Islet precursor cell (in vitro differentiated cells): Measurements from ENCODE around the gene ST3GAL5.

Source experiments
- DNase-seq: peaks from one replicate; pipeline ENCODE4 v3.0.0-alpha.2; 2018

Gene ST3GAL5

DNA sequence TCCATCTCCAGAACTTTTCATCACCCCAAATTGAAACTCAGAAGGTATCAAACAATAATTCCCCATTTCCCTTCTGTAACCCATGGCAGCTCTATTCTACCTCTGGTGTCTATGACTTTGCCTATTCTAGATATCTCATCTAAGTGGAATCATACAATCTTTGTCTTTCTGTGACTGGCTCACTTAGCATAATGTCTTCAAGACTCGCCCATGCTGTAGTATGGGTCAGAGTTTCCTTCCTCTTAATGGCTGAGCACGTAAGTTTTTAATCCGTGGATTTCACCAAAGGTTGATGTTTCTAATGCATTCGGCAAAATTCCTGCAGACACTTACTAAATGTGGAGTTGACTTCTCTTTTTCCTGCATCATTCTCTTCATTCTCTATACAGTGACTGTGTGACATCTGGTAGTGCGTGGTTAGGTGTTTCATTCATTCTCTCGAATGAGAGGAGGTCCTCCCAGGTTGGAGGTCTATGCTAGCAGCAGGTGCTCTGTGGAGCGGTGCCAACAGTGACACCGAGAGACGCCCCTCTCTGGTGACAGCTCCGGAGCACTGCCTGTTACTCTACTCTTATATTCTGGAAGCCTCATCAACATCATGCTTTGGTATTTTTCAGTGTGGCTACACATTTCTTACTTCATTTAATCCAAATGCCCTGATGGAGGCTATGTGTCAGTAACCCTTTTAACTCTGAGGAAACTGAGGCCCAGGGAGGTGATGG, 84.9 kb downstream of the ST3GAL5 start:
- no peak for DNase-seq

DNA sequence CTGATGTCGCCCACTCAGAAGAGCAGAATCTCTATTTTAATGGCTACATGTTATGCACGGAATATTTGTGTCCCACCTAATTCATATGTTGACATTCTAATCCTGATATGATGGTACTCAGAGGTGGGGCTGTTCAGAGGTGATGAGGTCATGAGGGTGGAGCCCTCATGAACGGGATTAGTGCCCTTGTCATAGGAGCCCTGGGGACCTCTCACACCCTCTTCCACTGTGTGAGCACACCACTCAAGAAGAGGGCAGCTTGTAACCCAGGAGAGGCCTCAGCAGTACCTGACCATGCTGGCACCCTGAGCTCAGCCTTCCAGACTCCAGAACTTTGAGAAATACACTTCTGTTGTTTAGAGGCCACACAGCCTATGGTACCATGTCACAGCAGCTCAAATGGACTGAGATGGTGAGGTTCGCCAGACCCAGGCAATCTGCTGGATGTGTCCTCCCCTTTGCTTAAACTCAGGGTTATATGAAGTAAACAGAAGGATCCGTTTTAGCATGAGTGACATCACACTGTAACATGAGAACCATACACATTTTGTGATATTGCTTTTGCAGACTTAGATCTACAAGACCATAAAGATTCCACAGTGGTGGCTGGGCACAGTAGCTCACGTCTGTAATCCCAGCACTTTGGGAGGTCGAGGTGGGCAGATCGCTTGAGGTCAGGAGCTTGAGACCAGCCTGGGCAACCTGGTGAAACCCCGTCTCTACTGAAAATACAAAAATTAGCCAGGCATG, 86.3 kb downstream of the ST3GAL5 start:
- DNase-seq, result peak; percentile 22

DNA sequence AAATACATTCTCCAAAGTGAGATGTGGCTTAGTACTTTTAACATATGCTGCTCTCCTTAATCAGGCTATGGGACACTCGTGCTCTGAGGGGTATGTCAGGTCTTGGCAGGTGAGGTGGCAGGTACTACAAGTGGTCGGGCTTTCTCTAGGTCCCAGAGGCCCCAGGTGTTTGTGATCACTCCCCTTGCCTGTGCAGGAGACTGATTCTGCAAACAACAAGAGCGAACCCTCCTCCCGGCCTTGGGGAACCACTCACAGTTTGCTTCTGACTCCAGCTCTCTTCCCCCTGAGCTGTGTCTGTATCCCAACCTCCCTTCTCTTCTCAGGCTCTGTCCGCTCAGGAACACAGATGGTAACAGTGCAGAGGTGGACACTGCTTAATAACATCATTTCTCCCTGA, 86.9 kb downstream of the ST3GAL5 start:
- peak; percentile 38 for DNase-seq

DNA sequence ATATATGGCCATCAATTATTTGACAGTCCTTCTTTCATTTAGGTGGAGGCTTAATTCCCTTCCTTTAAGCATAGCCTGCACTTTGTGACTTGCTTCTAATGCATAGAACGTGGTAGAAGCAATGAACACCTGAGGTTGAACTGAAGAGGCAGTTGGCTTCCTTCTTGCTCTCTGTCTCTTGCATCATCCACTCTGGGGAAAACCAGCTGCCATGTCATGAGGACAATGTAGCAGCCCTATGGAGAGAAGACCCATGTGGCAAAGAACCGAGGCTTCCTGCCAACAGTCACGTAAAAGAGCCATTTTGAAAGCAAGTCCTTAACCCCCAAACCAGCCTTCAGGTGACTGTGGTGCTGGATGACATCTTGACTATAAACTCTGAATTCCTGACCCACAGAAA, 88.2 kb downstream of the ST3GAL5 start:
- DNase-seq, result no peak

DNA sequence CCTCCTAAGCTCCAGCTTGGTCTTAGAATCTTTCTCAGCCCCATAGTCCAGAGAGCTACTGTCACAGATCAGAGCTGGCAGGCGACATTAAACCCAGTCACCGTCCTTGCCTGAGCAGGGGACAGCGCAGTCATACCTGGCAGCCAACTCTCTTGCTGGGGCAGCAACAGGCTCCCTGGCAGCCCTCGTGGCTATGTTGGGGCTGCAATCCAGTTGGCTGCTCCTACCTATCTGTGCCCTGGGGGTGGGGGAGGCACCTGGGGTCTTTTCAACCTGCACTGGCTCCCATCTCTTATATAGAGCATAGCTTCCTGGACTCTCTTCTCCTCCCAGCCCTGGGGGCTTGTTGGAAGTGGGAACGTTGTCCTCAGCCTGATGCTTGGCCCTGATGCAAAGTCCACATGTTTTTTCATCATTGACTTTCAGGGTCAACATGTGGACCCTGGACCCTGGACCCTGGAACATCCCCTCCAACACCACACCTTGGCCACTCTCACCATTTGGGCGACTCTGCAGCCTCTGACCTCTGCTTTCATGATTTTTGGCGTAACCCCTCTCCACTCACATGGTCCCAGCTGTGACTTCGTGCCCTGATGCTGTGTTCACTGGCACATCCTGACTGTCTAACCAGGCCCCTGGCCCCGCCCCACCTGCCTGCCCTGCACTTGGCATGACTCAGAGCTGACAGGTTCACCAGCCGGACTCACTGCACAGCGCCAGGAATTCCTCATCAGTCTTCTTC, 89.4 kb downstream of the ST3GAL5 start:
- DNase-seq, result peak; percentile 56

DNA sequence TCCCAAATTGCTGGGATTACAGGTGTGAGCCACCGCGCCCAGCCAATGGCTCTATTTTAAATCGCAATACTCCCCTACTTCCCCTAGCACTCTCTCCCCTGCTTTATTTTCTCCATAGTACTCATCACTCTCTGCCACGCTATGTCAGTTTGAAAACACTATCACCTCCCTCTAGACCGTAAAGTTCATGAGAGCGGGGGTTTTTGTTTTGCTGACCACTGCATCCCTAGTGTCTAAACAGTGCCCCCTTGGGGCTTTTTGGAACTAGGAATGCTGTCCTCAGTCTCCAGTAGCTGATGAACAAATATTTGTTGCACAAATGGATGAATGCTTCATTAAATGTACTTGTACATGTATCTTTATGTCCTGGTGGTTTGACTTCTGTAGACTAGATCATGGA, 90.9 kb downstream of the ST3GAL5 start:
- DNase-seq, result peak; percentile 66

DNA sequence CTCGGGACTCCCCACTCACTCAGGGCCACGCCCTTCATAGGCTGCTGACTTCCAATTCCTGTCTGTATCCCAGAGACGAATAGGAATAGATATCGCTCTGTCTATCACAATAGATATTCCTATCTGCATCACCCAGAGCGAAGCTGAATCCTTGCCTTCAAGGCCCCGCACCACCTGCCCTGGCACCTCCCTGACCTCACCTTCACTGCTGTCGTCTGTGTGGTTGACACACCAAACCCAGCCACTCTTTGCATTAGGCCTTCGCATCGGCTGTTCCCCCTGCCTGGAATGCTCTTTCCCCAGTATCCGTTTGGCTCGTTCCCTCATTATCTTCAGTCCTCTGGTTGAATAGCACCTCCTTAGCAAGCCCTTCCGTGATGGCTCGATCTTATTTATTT, 91.5 kb downstream of the ST3GAL5 start:
- no peak for DNase-seq

DNA sequence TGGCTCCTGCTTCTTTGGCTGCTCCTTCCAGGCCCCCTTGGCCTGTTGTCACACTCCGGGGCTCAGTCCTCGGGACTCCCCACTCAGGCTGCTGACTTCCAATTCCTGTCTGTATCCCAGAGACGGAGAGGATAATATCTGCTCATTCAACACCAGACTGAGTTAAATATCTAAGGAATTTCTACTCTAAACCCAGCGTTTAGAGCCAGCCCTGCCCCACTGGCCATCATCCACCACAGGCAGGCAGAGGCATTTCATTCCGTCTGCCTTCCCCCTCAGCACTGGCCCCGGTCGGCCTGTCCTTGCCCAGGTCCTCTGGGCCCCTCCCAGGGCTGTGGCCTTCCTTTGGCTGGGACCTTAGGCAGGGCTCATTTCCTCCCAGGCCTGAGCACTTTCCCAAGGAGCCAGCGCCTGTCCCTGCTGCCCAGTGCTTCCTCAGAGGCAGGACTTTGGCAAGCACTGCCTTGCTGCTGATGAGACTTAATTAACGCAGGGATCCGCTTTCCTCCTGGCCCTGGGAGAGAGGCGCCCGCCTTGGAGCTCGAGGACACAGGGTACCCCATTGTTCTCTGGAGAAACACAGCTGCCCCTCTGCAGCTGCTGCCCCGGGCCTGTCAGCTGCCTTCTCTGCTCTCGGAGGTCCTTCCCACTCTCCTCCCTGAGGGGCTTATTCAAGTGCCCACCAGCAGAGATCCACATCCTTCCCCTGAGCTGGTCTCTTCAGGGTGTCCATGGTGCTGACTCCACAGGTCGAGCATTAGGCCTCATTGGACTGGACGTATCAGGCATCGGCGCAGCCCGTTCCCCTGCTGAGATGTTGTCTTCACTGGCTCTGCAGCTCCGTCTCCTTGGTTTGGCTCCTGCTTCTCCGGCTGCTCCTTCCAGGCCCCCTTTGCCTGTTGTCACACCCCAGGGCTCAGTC, 92.2 kb downstream of the ST3GAL5 start:
- peak; percentile 63 for DNase-seq

DNA sequence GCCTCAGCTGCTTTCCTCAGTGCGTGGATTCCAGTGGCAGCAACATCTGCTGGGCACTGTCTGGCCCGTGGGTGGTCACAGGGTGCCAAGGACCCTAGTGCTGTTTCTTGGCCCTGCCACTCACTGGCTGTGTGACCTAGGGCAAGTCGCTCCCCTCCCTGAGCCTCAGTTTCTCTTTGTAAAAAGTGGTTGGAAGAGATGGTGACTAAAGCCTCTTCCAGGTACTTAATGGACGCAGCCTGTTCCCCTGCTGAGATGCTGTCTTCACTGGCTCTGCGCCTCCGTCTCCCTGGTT, 92.8 kb downstream of the ST3GAL5 start:
- DNase-seq, result no peak

DNA sequence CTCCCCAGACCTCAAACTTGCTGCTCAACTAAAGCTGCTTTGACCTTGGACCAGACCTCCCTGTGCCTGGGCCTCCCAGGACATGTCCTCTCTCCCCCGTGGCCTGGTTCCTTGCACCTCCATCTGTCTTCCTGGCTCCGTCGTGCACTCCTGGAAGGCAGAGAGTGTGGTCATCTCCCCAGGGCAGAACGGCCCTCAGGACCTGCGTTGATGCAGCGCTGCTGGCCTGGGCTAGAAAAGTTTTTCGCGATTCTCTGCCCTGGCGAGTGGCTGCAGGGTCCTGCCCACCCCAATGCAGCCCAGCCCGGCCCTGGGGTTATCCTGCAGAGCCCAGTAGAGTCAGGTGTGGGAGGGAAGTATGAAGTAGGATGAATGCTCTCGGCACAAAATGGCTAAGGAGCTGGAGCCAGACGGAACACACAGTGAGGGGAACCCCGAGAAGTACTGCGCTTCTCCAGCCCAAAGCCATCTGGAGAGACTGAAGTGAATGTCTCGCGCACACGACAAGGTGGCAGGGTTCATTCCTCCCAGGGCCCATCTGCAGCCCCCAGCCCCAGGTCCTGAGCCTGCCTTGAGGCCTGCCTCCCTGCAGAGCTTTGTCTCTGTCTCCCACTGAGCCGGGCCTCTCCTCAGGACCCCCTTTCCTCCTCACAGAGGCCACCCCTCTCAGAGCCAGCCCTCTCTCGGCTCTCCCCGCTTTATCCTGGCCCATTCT, 93.3 kb downstream of the ST3GAL5 start:
- no peak for DNase-seq

DNA sequence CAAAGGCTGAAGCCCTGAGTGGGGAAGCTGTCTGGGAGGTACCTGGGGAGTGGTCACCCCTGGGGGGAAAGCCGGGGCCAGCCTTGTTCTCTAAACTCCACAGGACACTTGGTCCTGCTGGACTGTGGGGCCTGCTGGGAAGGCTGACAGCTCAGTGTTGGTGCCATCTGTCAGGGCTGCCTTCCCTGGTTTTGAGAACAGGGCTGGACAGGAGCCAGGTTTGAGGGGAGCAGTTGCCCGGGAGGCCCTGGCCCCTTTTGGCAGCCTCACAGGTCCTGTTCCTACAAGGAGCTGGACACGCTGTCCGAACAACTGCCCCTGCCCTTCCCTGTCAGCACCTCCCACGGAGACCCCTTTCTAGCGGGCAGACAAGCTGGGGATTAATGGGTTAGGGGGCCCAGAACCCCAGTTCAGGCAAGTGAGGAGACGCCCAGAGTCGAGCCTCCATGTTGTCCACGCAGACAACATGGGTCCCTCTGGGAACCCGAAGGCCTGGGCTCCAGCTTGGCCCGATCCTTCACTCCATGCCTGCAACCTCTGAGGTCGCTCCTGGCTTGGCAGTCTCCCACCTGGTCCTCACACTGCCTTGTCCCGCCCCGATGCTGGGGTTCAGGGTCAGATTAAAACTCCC, 94.2 kb downstream of the ST3GAL5 start:
- no peak for DNase-seq

DNA sequence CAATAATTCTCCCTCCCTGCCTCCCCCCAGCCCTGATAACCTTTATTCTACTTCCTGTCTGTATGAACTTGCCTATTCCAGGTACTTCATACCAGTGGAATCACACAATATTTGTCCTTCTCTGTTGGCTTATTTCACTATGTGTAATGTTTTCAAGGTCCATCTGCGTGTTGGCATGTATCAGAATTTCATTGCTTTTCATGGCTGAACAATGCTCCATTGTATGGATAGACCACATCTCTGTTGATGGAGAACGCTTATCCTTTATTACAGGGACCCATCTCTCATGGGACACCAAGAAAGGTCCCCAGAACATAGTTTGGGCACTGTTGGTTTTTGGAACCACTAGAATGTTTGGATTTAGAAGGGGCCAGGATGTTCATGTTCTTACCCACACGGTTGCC, 94.8 kb downstream of the ST3GAL5 start:
- DNase-seq, result no peak

DNA sequence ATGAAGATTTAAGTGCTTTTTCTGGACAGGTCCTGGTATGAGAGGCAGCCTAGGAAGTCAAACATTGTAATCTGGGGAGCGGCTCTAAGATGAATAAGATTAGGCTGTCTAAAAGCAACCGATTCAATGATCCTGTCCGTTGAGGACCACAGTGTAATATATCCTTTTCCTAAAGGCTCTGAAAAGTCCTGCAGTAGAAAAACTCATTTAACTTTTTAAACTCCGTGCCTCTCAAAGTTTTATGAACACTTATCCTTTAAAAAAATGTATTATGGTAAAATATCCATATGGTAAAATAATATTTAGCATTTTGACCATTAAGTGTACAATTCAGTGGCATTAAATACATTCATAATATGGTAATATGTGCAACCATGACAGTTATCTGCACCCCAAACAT, 95.2 kb downstream of the ST3GAL5 start:
- no peak for DNase-seq

DNA sequence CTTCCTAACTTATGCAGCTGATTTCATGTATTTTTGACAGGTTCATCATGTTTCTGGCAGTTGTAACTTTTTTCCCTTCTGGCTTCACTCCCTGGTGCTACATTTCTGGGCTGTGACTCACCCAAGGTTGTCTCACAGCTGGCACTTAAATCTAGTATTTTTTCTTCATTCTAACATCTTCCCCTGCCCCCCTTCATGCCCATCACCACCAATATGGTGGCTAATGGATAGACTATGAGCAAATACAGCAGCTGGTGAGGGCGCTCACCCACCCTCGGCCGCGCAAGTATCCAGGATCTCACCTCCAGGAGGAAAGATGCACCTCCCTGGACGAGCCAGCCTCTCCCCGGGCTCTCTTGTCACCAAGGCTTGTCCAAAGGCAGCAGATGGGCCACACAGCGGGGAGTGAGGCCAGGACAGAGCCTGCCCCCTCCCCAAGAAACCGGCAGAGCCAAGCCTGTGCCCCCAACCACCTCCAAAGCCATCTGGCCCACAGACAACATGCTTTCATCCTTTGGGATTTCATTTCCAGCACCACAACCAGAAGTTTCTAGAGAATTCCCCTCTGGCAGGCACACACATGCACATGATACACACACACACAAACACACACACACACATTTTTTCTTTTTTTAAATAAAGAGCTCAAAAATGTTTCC, 95.9 kb downstream of the ST3GAL5 start:
- no peak for DNase-seq

DNA sequence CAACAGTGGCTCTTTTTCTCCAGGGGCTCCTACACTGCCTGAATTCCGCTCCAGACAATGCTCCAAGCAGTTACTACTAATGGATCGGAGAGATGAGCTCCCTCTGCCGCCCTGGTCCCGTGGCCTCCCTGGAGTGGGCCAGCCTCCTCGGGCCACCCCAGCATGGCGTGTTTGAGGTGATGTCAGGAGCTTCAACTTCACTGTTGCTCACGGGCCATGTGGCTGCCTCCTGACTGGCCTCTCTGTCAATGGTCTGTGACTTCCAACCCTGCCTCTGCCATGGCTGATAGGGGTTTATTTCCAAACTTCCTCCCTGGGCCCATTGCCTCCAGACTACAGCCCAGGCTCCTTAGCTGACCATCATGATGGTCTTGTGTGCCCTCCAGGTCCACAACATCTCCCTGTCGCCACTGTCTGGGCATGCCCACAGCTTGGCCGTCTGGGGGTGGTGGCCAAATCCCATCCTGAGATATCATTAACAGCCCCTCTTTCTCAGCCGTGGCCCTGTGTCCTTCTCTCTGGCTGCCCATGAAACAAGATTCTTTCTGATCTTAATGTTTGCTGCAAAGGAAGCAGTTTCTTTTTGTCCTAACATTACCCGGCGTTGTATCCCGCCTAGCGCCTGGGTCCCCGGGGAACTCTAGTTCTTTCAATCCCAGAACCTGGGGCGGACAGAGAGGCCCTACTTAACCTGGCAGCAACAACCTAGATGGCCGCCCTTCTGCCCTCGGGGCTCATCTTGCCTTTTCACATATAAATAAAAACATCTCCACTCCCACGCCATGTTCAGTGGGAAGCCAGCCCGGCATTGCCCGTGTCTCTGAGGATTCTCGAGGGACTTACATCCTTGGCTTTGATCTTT, 96.9 kb downstream of the ST3GAL5 start:
- DNase-seq, result no peak

DNA sequence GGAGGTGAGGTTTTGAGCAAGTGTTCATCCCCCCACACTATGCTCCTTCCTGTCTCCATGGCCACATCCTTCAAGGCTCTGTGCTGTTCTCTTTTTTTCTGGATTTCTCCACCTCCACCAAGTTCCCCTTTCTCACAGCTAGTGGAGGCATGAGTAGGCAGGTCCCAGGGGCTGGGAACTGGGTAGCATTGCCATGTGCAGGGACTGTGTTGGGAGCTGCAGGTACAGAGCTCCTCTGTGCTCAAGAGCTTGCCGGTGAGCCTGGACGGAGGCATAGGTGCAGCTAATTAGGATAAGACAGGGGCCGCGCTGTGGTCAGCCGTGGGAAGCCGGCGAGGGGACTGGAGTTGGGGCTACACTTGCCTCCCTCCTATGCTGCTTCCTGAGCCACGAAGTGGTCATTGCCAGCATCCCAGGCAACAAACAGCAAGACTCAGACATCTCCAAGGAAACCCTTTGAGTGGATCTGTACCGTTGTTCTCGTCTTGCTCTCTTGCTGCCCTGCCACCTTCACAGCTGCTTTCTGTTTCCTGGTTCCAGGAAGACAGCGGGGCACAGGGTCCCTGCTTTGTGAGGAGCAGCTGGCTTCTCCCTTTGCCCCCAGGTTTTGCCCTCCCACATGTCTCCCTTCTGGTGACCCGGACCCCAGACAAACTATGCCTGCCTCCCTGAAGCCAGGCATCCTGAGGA, 98.1 kb downstream of the ST3GAL5 start:
- no peak for DNase-seq

DNA sequence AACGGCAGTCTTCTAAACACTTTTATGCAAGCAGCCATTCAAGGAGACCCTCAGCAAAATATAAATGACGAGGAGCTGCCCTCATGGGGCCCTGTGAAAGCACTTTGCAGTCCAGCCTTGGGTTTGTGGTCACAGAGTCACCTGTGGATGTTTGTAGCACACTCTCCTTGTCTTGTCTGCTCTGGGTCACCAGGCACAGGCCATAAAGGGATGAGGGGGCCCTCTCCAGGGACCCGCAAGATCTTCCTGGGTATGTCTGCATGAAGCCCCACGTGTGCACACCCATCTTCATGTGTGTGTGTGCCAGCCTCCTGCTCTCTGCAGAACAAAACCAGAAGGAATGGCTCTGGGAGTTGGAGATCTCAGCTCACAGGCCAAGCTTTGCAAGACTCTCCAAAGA, 98.8 kb downstream of the ST3GAL5 start:
- DNase-seq, result no peak

DNA sequence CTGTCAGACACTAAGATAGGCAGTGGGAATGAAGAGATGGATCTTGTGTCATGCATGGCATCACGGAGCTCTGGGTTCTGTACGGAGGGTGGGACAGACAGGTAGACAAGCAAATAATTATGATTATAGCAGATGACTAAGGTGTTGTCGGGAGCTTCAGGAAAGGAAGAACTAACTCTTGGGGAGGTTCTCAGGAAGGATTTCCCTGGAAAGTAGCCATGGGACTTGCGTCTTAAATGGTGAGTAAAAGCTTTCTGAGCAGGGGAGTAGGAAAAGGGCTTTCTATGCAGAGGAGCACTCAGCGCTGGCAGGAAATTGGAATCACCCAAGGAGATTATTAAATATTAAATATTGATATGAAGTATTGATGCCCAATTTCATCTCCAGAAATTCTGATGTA, 99.5 kb downstream of the ST3GAL5 start:
- DNase-seq, result no peak

DNA sequence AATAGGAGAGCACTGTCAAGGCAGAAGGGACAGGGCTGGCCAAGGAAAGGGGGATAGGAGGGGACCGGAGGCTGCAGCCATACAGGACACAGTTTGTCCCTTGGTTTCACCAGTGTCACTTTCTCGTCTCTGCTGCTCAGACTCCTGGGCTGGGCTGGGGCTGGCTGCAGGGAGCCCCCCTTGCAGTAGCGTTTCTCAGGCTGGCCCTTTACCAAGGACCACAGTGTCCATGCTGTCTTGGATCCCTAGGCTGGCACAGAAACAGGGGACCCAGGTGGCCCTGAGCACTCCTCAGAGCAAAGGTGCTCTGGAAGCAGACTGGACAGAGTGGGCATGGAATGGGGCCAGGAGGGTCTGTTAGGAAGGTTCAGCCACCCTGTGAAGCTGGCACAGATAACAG, 100.2 kb downstream of the ST3GAL5 start:
- DNase-seq, result no peak

DNA sequence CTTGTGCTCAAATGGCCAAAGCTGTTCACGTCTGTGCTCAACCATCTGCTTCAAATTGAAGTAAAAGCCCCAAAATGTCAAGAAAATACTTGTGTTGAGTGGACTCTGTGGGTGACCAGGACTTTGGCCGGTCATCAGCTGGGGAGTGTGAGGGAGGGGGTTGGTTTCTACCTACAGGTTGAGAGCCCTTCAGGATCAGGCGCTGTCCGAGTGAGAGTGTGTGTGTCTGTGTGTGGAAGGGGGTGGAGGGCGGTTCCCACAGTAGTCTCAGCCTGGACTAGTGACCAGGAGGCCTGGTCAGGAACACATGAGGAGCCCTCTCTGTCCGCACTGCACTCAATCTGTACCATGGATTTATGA, 100.8 kb downstream of the ST3GAL5 start:
- no peak for DNase-seq
